ENCODE data around the gene SKI. TPM values are rescaled to one million over a fixed set of nuclear protein-coding genes. Genes with fewer than 3 reads are reported as not detected.

Gene SKI
- total RNA-seq, 1 experiment from 2014 or later = 53.7 TPM

DNA sequence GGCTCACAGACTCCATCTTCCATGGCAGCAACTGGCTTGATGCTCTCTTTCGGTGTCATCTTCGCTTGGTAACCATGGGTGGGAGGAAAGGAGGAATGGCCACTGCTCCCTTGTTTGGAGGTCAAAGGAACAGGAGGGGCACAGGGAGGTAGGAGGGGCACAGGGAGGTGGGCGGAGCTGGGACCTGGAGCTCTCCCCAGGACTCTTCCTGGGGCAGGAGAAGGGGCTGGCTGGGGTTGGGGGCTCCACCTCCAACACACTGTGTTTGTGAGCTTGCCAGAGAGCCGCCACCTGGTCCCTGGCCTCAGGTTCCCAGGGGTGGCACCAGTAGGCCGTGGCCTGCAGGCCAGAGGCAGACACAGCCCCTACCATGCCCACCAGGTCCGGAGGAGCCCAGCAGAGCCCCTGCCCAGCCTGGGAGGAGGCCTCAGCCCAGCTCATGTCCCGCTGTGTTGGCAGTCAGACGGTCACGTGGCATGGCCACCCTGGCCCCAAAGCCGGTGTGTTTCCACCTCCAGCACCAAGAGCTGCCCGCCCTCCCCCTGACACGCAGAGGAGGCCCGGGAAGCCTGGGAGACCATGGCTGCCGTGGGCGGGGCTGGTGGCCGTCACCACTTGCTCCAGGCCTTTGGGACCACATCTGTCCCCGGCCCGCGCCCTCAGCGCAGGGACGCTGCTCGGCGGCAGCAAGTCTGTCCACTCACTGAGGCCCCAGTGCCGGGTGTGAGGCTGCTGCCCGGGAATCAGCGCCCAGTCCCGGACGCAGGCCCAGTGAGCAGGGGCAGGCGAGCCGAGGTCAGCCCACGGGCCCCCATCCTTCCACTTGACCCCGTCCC lies 89.3 kb downstream of the SKI start:
- CTCF ChIA-PET = interaction anchor here (0.5 kb wide), 1 partner anchor 1167 kb away, joined by 3 read pairs; no protein-coding TSS in a partner anchor
- intact Hi-C loops (cut with micrococcal nuclease) = no loop called here
- no peak for DNase-seq (ENCODE audit: unreplicated experiment)
- no TSS peak for BruUV-seq (replicated peaks)
- H3K27ac Mint-ChIP-seq (ENCODE audit: low read depth, unreplicated experiment) = no peak overlapping the region
- POLR2A ChIA-PET = no interaction called here
- no peaks in the 10 kb centered on the region for H3K4me1 Mint-ChIP-seq (ENCODE audit: insufficient read depth, unreplicated experiment)
- TF ChIP-seq, protein P1, sequence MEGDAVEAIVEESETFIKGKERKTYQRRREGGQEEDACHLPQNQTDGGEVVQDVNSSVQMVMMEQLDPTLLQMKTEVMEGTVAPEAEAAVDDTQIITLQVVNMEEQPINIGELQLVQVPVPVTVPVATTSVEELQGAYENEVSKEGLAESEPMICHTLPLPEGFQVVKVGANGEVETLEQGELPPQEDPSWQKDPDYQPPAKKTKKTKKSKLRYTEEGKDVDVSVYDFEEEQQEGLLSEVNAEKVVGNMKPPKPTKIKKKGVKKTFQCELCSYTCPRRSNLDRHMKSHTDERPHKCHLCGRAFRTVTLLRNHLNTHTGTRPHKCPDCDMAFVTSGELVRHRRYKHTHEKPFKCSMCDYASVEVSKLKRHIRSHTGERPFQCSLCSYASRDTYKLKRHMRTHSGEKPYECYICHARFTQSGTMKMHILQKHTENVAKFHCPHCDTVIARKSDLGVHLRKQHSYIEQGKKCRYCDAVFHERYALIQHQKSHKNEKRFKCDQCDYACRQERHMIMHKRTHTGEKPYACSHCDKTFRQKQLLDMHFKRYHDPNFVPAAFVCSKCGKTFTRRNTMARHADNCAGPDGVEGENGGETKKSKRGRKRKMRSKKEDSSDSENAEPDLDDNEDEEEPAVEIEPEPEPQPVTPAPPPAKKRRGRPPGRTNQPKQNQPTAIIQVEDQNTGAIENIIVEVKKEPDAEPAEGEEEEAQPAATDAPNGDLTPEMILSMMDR (IDR thresholded peaks at IDR 0.05; ENCODE audit: unreplicated experiment) = no peak
- no peaks in the 10 kb centered on the region for H3K27me3 Mint-ChIP-seq (ENCODE audit: insufficient read depth, unreplicated experiment)
- no peak overlapping the region for H3K4me3 Mint-ChIP-seq (ENCODE audit: unreplicated experiment)
- H3K9me3 Mint-ChIP-seq (ENCODE audit: unreplicated experiment) = no peaks in the 10 kb centered on the region
- H3K36me3 Mint-ChIP-seq (ENCODE audit: insufficient read depth, unreplicated experiment) = peaks cover 7% of the 10 kb centered on the region

DNA sequence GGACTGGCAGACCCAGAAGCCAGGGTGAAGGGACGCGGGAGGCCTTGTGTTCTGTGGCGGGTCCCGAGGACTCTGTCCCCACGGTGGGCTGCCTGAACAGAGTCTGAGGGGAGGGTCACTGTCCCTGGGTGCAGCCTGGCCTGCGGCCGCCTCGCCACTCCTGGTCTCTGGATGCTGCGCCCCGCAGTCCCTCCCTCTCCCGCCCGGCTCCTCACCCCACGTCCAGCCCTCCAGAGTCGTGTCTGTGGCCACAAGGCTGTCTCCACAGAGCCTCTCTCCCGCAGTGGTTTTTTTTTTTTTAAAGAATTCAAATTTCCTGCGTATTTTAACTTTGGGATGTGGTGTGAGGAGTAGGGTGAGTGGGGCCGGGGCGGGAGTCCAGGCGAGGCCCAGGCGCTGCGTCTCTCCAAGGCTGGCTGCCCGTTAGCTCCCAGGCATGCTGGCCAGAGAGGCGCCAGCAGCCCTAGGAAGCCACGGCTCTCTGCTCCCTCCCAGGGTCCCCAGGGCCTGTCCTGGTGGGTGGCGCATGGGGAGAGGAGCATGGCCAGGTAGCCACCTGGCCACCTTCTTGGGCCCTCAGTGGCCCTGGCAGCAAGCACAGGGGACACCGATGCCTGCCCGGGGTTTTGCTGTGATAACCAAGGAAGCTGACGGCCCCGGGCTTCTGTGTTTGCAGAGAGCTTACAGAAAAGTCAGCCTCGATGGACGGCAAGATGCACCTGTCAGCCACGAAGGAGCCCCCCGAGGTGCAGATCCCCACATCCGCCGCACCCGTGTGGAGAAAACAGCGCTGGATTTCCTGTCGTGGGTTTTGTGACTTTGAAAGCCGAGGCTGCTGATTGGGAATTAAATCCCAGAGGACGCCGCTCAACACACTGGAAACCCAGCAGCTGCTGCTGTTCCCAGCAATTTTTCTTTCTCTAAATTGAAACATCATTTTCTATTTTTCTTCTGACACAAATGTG lies 90.5 kb downstream of the SKI start:
- no peaks in the 10 kb centered on the region for H3K36me3 Mint-ChIP-seq (ENCODE audit: insufficient read depth, unreplicated experiment)
- no peaks in the 10 kb centered on the region for H3K9me3 Mint-ChIP-seq (ENCODE audit: unreplicated experiment)
- intact Hi-C loops (cut with micrococcal nuclease) = no loop called here
- no peak overlapping the region for H3K27ac Mint-ChIP-seq (ENCODE audit: low read depth, unreplicated experiment)
- TF ChIP-seq, protein P1 (IDR thresholded peaks at IDR 0.05; ENCODE audit: unreplicated experiment) = no peak
- POLR2A ChIA-PET = no interaction called here
- no peak for DNase-seq (ENCODE audit: unreplicated experiment)
- H3K4me3 Mint-ChIP-seq (ENCODE audit: unreplicated experiment) = no peak overlapping the region
- no peaks in the 10 kb centered on the region for H3K27me3 Mint-ChIP-seq (ENCODE audit: insufficient read depth, unreplicated experiment)
- no TSS peak for BruUV-seq (replicated peaks)
- CTCF ChIA-PET = no interaction called here
- H3K4me1 Mint-ChIP-seq (ENCODE audit: insufficient read depth, unreplicated experiment) = no peaks in the 10 kb centered on the region

DNA sequence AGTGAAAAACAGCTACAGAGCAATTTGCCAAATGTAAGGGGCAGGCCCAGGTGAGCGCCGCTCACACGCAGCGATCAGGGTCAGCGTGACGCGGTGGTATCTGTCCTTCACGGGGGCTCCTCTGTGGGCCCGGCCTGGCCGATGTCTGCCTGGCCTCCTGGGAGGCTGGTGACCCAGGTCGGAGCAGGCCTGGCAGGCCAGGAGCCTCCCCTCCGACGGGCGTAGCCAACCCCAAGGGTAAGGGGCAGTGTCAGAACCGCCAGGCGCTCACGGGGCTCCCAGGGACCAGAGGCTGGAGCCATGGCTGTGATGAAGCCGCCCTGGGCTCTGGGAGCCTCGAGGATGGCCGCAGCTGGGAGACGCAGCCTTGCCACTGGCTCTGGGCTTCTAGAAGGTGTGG lies 91.2 kb downstream of the SKI start:
- Mint-ChIP-seq H3K4me1 (ENCODE audit: insufficient read depth, unreplicated experiment) (no peaks in the 10 kb centered on the region), H3K9me3 (ENCODE audit: unreplicated experiment) (no peaks in the 10 kb centered on the region), H3K36me3 (ENCODE audit: insufficient read depth, unreplicated experiment) (no peaks in the 10 kb centered on the region), H3K27ac (ENCODE audit: low read depth, unreplicated experiment) (no peak overlapping the region), H3K4me3 (ENCODE audit: unreplicated experiment) (no peak overlapping the region), H3K27me3 (ENCODE audit: insufficient read depth, unreplicated experiment) (no peaks in the 10 kb centered on the region)
- POLR2A ChIA-PET = no interaction called here
- intact Hi-C loops (cut with micrococcal nuclease) = no loop called here
- TF ChIP-seq, protein P1 (IDR thresholded peaks at IDR 0.05; ENCODE audit: unreplicated experiment) = no peak
- CTCF ChIA-PET = no interaction called here
- BruUV-seq (replicated peaks) = no TSS peak
- no peak for DNase-seq (ENCODE audit: unreplicated experiment)

DNA sequence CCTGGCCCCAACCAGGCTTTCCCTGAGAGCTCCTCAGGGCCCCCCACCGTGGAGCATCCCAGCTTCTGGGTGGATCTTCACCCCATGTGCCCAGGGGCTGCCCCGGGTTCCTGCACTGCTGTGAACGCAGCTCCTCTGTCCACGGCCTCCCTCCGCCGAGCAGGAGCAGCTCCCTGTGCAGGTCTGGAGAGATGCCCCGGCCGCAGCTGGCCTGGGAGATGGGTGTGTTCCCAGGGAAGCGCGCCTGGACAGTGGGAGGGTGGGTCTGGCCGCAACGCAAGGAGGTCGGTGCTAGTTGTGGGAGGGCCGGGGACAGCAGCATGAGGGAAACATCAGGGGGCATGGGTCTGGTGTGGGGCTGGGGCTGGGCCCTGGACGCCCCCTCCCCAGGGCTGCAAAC lies 91.9 kb downstream of the SKI start:
- Mint-ChIP-seq H3K27ac (ENCODE audit: low read depth, unreplicated experiment) (no peak overlapping the region), H3K36me3 (ENCODE audit: insufficient read depth, unreplicated experiment) (no peaks in the 10 kb centered on the region), H3K27me3 (ENCODE audit: insufficient read depth, unreplicated experiment) (peaks cover 6% of the 10 kb centered on the region), H3K9me3 (ENCODE audit: unreplicated experiment) (peaks cover 3% of the 10 kb centered on the region), H3K4me1 (ENCODE audit: insufficient read depth, unreplicated experiment) (no peaks in the 10 kb centered on the region), H3K4me3 (ENCODE audit: unreplicated experiment) (no peak overlapping the region)
- ChIA-PET CTCF (no interaction called here), POLR2A (no interaction called here)
- no TSS peak for BruUV-seq (replicated peaks)
- TF ChIP-seq, protein P1 (IDR thresholded peaks at IDR 0.05; ENCODE audit: unreplicated experiment) = no peak
- intact Hi-C loops (cut with micrococcal nuclease) = no loop called here
- DNase-seq (ENCODE audit: unreplicated experiment) = no peak

Measured in MCF 10A (cell line).